ENCODE data around the gene LGR4. TPM values are rescaled to one million over a fixed set of nuclear protein-coding genes. Genes with fewer than 3 reads are reported as not detected.

The LGR4 gene
- total and polyA plus RNA-seq, 9 of the 15 experiments (the other 6 are each of a cell fraction or from before 2014, with no cell fraction given) = 0.94 to 10.1 (median 5.8) TPM

- TF ChIP-seq, protein P1, sequence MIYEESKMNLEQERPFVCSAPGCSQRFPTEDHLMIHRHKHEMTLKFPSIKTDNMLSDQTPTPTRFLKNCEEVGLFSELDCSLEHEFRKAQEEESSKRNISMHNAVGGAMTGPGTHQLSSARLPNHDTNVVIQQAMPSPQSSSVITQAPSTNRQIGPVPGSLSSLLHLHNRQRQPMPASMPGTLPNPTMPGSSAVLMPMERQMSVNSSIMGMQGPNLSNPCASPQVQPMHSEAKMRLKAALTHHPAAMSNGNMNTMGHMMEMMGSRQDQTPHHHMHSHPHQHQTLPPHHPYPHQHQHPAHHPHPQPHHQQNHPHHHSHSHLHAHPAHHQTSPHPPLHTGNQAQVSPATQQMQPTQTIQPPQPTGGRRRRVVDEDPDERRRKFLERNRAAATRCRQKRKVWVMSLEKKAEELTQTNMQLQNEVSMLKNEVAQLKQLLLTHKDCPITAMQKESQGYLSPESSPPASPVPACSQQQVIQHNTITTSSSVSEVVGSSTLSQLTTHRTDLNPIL (CRISPR knock-in tag; IDR thresholded peaks at IDR 0.05) = no peak
- TF ChIP-seq, protein P2, sequence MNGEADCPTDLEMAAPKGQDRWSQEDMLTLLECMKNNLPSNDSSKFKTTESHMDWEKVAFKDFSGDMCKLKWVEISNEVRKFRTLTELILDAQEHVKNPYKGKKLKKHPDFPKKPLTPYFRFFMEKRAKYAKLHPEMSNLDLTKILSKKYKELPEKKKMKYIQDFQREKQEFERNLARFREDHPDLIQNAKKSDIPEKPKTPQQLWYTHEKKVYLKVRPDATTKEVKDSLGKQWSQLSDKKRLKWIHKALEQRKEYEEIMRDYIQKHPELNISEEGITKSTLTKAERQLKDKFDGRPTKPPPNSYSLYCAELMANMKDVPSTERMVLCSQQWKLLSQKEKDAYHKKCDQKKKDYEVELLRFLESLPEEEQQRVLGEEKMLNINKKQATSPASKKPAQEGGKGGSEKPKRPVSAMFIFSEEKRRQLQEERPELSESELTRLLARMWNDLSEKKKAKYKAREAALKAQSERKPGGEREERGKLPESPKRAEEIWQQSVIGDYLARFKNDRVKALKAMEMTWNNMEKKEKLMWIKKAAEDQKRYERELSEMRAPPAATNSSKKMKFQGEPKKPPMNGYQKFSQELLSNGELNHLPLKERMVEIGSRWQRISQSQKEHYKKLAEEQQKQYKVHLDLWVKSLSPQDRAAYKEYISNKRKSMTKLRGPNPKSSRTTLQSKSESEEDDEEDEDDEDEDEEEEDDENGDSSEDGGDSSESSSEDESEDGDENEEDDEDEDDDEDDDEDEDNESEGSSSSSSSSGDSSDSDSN (IDR thresholded peaks at IDR 0.05; ENCODE audit: borderline replicate concordance in 1 of 2, low read depth in 2 of 2, low read length in 2 of 2) = no peak
- TF ChIP-seq, protein P3, sequence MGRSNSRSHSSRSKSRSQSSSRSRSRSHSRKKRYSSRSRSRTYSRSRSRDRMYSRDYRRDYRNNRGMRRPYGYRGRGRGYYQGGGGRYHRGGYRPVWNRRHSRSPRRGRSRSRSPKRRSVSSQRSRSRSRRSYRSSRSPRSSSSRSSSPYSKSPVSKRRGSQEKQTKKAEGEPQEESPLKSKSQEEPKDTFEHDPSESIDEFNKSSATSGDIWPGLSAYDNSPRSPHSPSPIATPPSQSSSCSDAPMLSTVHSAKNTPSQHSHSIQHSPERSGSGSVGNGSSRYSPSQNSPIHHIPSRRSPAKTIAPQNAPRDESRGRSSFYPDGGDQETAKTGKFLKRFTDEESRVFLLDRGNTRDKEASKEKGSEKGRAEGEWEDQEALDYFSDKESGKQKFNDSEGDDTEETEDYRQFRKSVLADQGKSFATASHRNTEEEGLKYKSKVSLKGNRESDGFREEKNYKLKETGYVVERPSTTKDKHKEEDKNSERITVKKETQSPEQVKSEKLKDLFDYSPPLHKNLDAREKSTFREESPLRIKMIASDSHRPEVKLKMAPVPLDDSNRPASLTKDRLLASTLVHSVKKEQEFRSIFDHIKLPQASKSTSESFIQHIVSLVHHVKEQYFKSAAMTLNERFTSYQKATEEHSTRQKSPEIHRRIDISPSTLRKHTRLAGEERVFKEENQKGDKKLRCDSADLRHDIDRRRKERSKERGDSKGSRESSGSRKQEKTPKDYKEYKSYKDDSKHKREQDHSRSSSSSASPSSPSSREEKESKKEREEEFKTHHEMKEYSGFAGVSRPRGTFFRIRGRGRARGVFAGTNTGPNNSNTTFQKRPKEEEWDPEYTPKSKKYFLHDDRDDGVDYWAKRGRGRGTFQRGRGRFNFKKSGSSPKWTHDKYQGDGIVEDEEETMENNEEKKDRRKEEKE (IDR thresholded peaks at IDR 0.05; ENCODE audit: borderline replicate concordance in 1 of 2, control insufficient read depth in 1 of 2, low read depth in 2 of 2, low read length in 1 of 2) = no peak
- TF ChIP-seq, protein P4, sequence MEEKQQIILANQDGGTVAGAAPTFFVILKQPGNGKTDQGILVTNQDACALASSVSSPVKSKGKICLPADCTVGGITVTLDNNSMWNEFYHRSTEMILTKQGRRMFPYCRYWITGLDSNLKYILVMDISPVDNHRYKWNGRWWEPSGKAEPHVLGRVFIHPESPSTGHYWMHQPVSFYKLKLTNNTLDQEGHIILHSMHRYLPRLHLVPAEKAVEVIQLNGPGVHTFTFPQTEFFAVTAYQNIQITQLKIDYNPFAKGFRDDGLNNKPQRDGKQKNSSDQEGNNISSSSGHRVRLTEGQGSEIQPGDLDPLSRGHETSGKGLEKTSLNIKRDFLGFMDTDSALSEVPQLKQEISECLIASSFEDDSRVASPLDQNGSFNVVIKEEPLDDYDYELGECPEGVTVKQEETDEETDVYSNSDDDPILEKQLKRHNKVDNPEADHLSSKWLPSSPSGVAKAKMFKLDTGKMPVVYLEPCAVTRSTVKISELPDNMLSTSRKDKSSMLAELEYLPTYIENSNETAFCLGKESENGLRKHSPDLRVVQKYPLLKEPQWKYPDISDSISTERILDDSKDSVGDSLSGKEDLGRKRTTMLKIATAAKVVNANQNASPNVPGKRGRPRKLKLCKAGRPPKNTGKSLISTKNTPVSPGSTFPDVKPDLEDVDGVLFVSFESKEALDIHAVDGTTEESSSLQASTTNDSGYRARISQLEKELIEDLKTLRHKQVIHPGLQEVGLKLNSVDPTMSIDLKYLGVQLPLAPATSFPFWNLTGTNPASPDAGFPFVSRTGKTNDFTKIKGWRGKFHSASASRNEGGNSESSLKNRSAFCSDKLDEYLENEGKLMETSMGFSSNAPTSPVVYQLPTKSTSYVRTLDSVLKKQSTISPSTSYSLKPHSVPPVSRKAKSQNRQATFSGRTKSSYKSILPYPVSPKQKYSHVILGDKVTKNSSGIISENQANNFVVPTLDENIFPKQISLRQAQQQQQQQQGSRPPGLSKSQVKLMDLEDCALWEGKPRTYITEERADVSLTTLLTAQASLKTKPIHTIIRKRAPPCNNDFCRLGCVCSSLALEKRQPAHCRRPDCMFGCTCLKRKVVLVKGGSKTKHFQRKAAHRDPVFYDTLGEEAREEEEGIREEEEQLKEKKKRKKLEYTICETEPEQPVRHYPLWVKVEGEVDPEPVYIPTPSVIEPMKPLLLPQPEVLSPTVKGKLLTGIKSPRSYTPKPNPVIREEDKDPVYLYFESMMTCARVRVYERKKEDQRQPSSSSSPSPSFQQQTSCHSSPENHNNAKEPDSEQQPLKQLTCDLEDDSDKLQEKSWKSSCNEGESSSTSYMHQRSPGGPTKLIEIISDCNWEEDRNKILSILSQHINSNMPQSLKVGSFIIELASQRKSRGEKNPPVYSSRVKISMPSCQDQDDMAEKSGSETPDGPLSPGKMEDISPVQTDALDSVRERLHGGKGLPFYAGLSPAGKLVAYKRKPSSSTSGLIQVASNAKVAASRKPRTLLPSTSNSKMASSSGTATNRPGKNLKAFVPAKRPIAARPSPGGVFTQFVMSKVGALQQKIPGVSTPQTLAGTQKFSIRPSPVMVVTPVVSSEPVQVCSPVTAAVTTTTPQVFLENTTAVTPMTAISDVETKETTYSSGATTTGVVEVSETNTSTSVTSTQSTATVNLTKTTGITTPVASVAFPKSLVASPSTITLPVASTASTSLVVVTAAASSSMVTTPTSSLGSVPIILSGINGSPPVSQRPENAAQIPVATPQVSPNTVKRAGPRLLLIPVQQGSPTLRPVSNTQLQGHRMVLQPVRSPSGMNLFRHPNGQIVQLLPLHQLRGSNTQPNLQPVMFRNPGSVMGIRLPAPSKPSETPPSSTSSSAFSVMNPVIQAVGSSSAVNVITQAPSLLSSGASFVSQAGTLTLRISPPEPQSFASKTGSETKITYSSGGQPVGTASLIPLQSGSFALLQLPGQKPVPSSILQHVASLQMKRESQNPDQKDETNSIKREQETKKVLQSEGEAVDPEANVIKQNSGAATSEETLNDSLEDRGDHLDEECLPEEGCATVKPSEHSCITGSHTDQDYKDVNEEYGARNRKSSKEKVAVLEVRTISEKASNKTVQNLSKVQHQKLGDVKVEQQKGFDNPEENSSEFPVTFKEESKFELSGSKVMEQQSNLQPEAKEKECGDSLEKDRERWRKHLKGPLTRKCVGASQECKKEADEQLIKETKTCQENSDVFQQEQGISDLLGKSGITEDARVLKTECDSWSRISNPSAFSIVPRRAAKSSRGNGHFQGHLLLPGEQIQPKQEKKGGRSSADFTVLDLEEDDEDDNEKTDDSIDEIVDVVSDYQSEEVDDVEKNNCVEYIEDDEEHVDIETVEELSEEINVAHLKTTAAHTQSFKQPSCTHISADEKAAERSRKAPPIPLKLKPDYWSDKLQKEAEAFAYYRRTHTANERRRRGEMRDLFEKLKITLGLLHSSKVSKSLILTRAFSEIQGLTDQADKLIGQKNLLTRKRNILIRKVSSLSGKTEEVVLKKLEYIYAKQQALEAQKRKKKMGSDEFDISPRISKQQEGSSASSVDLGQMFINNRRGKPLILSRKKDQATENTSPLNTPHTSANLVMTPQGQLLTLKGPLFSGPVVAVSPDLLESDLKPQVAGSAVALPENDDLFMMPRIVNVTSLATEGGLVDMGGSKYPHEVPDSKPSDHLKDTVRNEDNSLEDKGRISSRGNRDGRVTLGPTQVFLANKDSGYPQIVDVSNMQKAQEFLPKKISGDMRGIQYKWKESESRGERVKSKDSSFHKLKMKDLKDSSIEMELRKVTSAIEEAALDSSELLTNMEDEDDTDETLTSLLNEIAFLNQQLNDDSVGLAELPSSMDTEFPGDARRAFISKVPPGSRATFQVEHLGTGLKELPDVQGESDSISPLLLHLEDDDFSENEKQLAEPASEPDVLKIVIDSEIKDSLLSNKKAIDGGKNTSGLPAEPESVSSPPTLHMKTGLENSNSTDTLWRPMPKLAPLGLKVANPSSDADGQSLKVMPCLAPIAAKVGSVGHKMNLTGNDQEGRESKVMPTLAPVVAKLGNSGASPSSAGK (IDR thresholded peaks at IDR 0.05) = peak; percentile 70
Observed at GRCh38 chr11:27397624-27398399, 74.8 kb downstream of the LGR4 start (continued).
